Measurements from ENCODE around the gene RIOK1. TPM values are rescaled to one million over a fixed set of nuclear protein-coding genes. Genes with fewer than 3 reads are reported as not detected.

The RIOK1 gene
- total and polyA plus RNA-seq, 2 experiments from 2014 or later = 15.5 to 19.6 TPM

GRCh38 chr6:7442467-7442866 lies 52.9 kb downstream of the RIOK1 start:
- no peak overlapping the region for H2AFZ ChIP-seq
- 93% methylated on average over 11 of the region's 11 CpGs for WGBS (ENCODE audit: low lambda C conversion rate, missing lambda C conversion rate)
- H4K20me1 ChIP-seq (ENCODE audit: insufficient read depth, poor library complexity, severe bottlenecking) = no peaks in the 10 kb centered on the region
- H3K4me3 ChIP-seq = no peak overlapping the region
- TF ChIP-seq CTCF (IDR thresholded peaks at IDR 0.05; ENCODE audit: poor library complexity) = no peak
- TF ChIP-seq EZH2phosphoT487 (IDR thresholded peaks at IDR 0.05; ENCODE audit: low read depth, severe bottlenecking, unreplicated experiment) = no peak
- no peak for TF ChIP-seq EZH2 (IDR thresholded peaks at IDR 0.05; ENCODE audit: borderline replicate concordance)
- H3K4me2 ChIP-seq = no peak overlapping the region
- H3K9me2 ChIP-seq (replicated peaks; ENCODE audit: insufficient read depth) = no peaks in the 10 kb centered on the region
- no peak overlapping the region for H3K27ac ChIP-seq
- H3K36me3 ChIP-seq (replicated peaks; ENCODE audit: insufficient read depth, low read depth) = no peaks in the 10 kb centered on the region
- no peaks in the 10 kb centered on the region for H3K9me3 ChIP-seq (ENCODE audit: low read depth)
- no peaks in the 10 kb centered on the region for H3K4me1 ChIP-seq (ENCODE audit: insufficient read depth)
- no peak for DNase-seq (ENCODE audit: low spot score)
- H3K27me3 ChIP-seq = no peaks in the 10 kb centered on the region
- H3K79me2 ChIP-seq = no peaks in the 10 kb centered on the region

GRCh38 chr6:7445101-7445500 lies 55.5 kb downstream of the RIOK1 start:
- Histone ChIP-seq H3K9me3 (ENCODE audit: low read depth) (no peaks in the 10 kb centered on the region), H3K4me3 (no peak overlapping the region), H3K4me2 (no peak overlapping the region), H4K20me1 (ENCODE audit: insufficient read depth, poor library complexity, severe bottlenecking) (no peaks in the 10 kb centered on the region), H3K4me1 (ENCODE audit: insufficient read depth) (no peaks in the 10 kb centered on the region), H3K27ac (no peak overlapping the region), H2AFZ (no peak overlapping the region), H3K36me3 (replicated peaks; ENCODE audit: insufficient read depth, low read depth) (no peaks in the 10 kb centered on the region), H3K9me2 (replicated peaks; ENCODE audit: insufficient read depth) (no peaks in the 10 kb centered on the region), H3K27me3 (no peaks in the 10 kb centered on the region), H3K79me2 (no peaks in the 10 kb centered on the region)
- TF ChIP-seq EZH2phosphoT487 (IDR thresholded peaks at IDR 0.05; ENCODE audit: low read depth, severe bottlenecking, unreplicated experiment) = no peak
- TF ChIP-seq CTCF (IDR thresholded peaks at IDR 0.05; ENCODE audit: poor library complexity) = no peak
- TF ChIP-seq EZH2 (IDR thresholded peaks at IDR 0.05; ENCODE audit: borderline replicate concordance) = no peak
- no peak for DNase-seq (ENCODE audit: low spot score)
- 64% methylated on average over 2 of the region's 2 CpGs for WGBS (ENCODE audit: low lambda C conversion rate, missing lambda C conversion rate)

GRCh38 chr6:7445885-7446461 lies 56.4 kb downstream of the RIOK1 start:
- no peaks in the 10 kb centered on the region for H3K9me2 ChIP-seq (replicated peaks; ENCODE audit: insufficient read depth)
- H3K27me3 ChIP-seq = no peaks in the 10 kb centered on the region
- no peak overlapping the region for H3K4me2 ChIP-seq
- no peaks in the 10 kb centered on the region for H3K9me3 ChIP-seq (ENCODE audit: low read depth)
- WGBS (ENCODE audit: low lambda C conversion rate, missing lambda C conversion rate) = 84% methylated on average over 11 of the region's 12 CpGs
- no peaks in the 10 kb centered on the region for H3K4me1 ChIP-seq (ENCODE audit: insufficient read depth)
- no peak for TF ChIP-seq CTCF (IDR thresholded peaks at IDR 0.05; ENCODE audit: poor library complexity)
- TF ChIP-seq EZH2phosphoT487 (IDR thresholded peaks at IDR 0.05; ENCODE audit: low read depth, severe bottlenecking, unreplicated experiment) = no peak
- TF ChIP-seq EZH2 (IDR thresholded peaks at IDR 0.05; ENCODE audit: borderline replicate concordance) = no peak
- DNase-seq (ENCODE audit: low spot score) = no peak
- H3K36me3 ChIP-seq (replicated peaks; ENCODE audit: insufficient read depth, low read depth) = no peaks in the 10 kb centered on the region
- H3K79me2 ChIP-seq = no peaks in the 10 kb centered on the region
- H3K27ac ChIP-seq = no peak overlapping the region
- H3K4me3 ChIP-seq = no peak overlapping the region
- H4K20me1 ChIP-seq (ENCODE audit: insufficient read depth, poor library complexity, severe bottlenecking) = no peaks in the 10 kb centered on the region
- no peak overlapping the region for H2AFZ ChIP-seq

All from hepatocyte (in vitro differentiated cells).